Posterior cingulate gyrus (tissue), 11 donors: ENCODE data around the gene TPST1.
"Not testable (repeated sequence)": the region's sequence is repeated elsewhere in the genome, so short reads cannot be mapped to it uniquely, and the experiment has no call there.

Experiments used
- DNase-seq, 10 donors: peaks; one replicate each; pipeline versions ENCODE4 v3.0.0 to v3.0.0-alpha.2; 2020 to 2021; ENCODE audit warnings: mixed read lengths in 3 of 10
- intact Hi-C: fragments of 100-400 bp; cut with DNase I; formaldehyde crosslinking; loops from one replicate; pipeline ENCODE4 v1.15.1; 2023

TPST1 gene

GRCh38 chr7:66186991-66187390 lies 18.1 kb upstream of the TPST1 start:
- no peak for DNase-seq
- intact Hi-C loops = no loop called here

GRCh38 chr7:66187905-66188304 lies 17.2 kb upstream of the TPST1 start:
- intact Hi-C loops = no loop called here
- DNase-seq = peak in 1 of 10 donors; percentile 65

GRCh38 chr7:66188645-66189044 lies 16.5 kb upstream of the TPST1 start:
- DNase-seq = no peak
- intact Hi-C loops = no loop called here

GRCh38 chr7:66189695-66190503 lies 15.2 kb upstream of the TPST1 start:
- intact Hi-C loops = no loop called here
- DNase-seq = peak in 2 of 10 donors; percentile 60 to 76

GRCh38 chr7:66190504-66190857 lies 14.7 kb upstream of the TPST1 start:
- intact Hi-C loops = no loop called here
- no peak for DNase-seq

GRCh38 chr7:66193146-66193725 lies 11.9 kb upstream of the TPST1 start:
- intact Hi-C loops = no loop called here
- no peak for DNase-seq

GRCh38 chr7:66198469-66198868 lies 6.7 kb upstream of the TPST1 start:
- intact Hi-C loops = no loop called here
- peak in 1 of 10 donors; percentile 52 for DNase-seq

- intact Hi-C loops = no loop called here
These were observed 6.2 kb upstream of the TPST1 start for GRCh38 chr7:66198956-66199355.

GRCh38 chr7:66202441-66202840 lies 2.7 kb upstream of the TPST1 start:
- no peak for DNase-seq
- intact Hi-C loops = loop anchor here (10.0 kb wide), 1 partner anchor 292 kb away; no protein-coding TSS in a partner anchor

More at GRCh38 chr7:66198956-66199355, 6.2 kb upstream of the TPST1 start:
- peak in 1 of 10 donors; percentile 17 for DNase-seq

- peak in 6 of 10 donors; percentile 11 to 90 (median 30) for DNase-seq
- intact Hi-C loops = loop anchor here (10.0 kb wide), 1 partner anchor 289 kb away; no protein-coding TSS in a partner anchor
These were observed 582 bp downstream of the TPST1 start for GRCh38 chr7:66205741-66206090.

- intact Hi-C loops = loop anchor here (10.0 kb wide), 1 partner anchor 288 kb away; no protein-coding TSS in a partner anchor
- no peak for DNase-seq
These were observed 1.2 kb downstream of the TPST1 start for GRCh38 chr7:66206119-66206933.

GRCh38 chr7:66206934-66207240 lies 1.8 kb downstream of the TPST1 start:
- DNase-seq = no peak
- intact Hi-C loops = loop anchor here (10.0 kb wide), 1 partner anchor 288 kb away; no protein-coding TSS in a partner anchor

- intact Hi-C loops = loop anchor here (10.0 kb wide), 1 partner anchor 287 kb away; no protein-coding TSS in a partner anchor
- no peak for DNase-seq
These were observed 2.4 kb downstream of the TPST1 start for GRCh38 chr7:66207540-66207939.

GRCh38 chr7:66211429-66211828 lies 6.3 kb downstream of the TPST1 start:
- intact Hi-C loops = no loop called here
- DNase-seq = no peak

GRCh38 chr7:66213637-66214036 lies 8.5 kb downstream of the TPST1 start:
- intact Hi-C loops = no loop called here

GRCh38 chr7:66216687-66217086 lies 11.6 kb downstream of the TPST1 start:
- intact Hi-C loops = no loop called here
- DNase-seq = no peak

More at GRCh38 chr7:66213637-66214036, 8.5 kb downstream of the TPST1 start:
- no peak for DNase-seq

- intact Hi-C loops = no loop called here
These were observed 14.7 kb downstream of the TPST1 start for GRCh38 chr7:66219805-66220204.

GRCh38 chr7:66221442-66221841 lies 16.3 kb downstream of the TPST1 start:
- intact Hi-C loops = no loop called here
- no peak for DNase-seq

More at GRCh38 chr7:66219805-66220204, 14.7 kb downstream of the TPST1 start:
- no peak for DNase-seq

- DNase-seq = no peak
- intact Hi-C loops = no loop called here
These were observed 22.7 kb downstream of the TPST1 start for GRCh38 chr7:66227808-66228207.

GRCh38 chr7:66231326-66232216 lies 26.4 kb downstream of the TPST1 start:
- peak in 1 of 10 donors; percentile 72 for DNase-seq
- intact Hi-C loops = not testable (repeated sequence)
